GM19099 (cell line): Measurements from ENCODE around the gene FGF14.

ENCODE experiments used
- POLR2A ChIP-seq: IDR thresholded peaks from 3 replicates; pipeline ENCODE4 v1.6.1; 2011; ENCODE audit warnings: low read depth; ENCODE audit not compliant: insufficient read length; ENCODE audit errors: extremely low read depth

The FGF14 gene

GRCh38 chr13:101949681-101950080 lies 452.2 kb downstream of the FGF14 start:
- TF ChIP-seq POLR2A, result no peak

- TF ChIP-seq POLR2A, result no peak
Observed at GRCh38 chr13:101946401-101946800, 455.4 kb downstream of the FGF14 start.

GRCh38 chr13:101945435-101945834 lies 456.4 kb downstream of the FGF14 start:
- TF ChIP-seq POLR2A, result no peak

- no peak for TF ChIP-seq POLR2A
Observed at GRCh38 chr13:101944521-101944920, 457.3 kb downstream of the FGF14 start.

GRCh38 chr13:101942535-101943157 lies 459.2 kb downstream of the FGF14 start:
- TF ChIP-seq POLR2A, result no peak

GRCh38 chr13:101942038-101942437 lies 459.8 kb downstream of the FGF14 start:
- no peak for TF ChIP-seq POLR2A

GRCh38 chr13:101941095-101941783 lies 460.6 kb downstream of the FGF14 start:
- TF ChIP-seq POLR2A, result no peak

GRCh38 chr13:101939370-101939769 lies 462.5 kb downstream of the FGF14 start:
- TF ChIP-seq POLR2A, result no peak

GRCh38 chr13:101935828-101936227 lies 466.0 kb downstream of the FGF14 start:
- no peak for TF ChIP-seq POLR2A

GRCh38 chr13:101931186-101931585 lies 470.7 kb downstream of the FGF14 start:
- no peak for TF ChIP-seq POLR2A

- no peak for TF ChIP-seq POLR2A
Observed at GRCh38 chr13:101930331-101930730, 471.5 kb downstream of the FGF14 start.

- no peak for TF ChIP-seq POLR2A
Observed at GRCh38 chr13:101925731-101926130, 476.1 kb downstream of the FGF14 start.

- no peak for TF ChIP-seq POLR2A
Observed at GRCh38 chr13:101919541-101920181, 482.2 kb downstream of the FGF14 start.

GRCh38 chr13:101917833-101918661 lies 483.8 kb downstream of the FGF14 start:
- no peak for TF ChIP-seq POLR2A

- TF ChIP-seq POLR2A, result no peak
Observed at GRCh38 chr13:101917475-101917810, 484.4 kb downstream of the FGF14 start.
